Measurements from ENCODE around the gene ABHD17C.

GRCh38 chr15:80774486-80774885 is 79.4 kb downstream of the ABHD17C start:
- no peak for TF ChIP-seq POLR2AphosphoS5 (IDR thresholded peaks at IDR 0.05)
- no peak for TF ChIP-seq CTCF (IDR thresholded peaks at IDR 0.05)
- no peak for TF ChIP-seq POLR2A (IDR thresholded peaks at IDR 0.05)
